ENCODE measurements around the gene HHEX.
"Not testable (repeated sequence)": the region's sequence is repeated elsewhere in the genome, so short reads cannot be mapped to it uniquely, and the experiment has no call there.

The HHEX gene

DNA sequence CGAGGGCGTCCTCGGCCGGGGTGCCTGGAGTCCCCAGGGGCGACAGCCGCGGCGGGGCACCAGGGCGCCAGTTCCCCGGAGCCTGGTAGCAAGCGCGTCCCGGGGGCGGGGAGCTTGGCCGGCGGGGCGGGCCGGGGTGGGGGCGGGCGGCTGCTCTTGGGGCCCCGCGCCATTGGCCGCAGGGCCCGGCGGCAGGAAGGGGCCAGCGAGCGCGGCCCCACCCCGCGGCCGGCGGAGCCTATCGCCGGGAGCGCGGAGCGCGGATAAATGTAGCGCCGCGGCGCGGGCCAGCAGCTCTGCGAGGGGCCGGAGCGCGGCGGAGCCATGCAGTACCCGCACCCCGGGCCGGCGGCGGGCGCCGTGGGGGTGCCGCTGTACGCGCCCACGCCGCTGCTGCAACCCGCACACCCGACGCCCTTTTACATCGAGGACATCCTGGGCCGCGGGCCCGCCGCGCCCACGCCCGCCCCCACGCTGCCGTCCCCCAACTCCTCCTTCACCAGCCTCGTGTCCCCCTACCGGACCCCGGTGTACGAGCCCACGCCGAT lies at the start of gene HHEX:
TSS of gene HHEX (plus strand) at position 293 of the 548 bp plus-strand sequence. CDS start at position 325, 32 bp downstream.
- DNase-seq (ENCODE audit: low spot score), result no peak

DNA sequence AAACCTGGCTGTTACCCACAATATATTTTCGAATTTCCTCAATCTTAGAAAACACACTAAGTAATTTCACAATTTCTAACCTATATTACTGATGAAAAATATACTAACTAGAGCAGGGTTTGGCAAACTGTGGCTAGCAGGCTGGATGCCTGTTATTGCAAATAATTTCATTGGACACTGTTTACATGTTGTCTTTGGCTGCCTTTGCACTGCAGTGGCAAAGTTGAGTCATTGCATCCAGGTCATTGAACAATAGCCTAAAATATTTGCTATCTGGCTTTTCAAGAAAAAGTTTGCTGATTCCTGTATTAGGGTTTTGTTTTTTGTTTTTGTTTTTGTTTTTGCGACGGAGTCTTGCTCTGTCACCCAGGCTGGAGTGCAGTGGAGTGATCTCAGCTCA lies 49.6 kb upstream of the HHEX start:
- no peak for DNase-seq (ENCODE audit: low spot score)

DNA sequence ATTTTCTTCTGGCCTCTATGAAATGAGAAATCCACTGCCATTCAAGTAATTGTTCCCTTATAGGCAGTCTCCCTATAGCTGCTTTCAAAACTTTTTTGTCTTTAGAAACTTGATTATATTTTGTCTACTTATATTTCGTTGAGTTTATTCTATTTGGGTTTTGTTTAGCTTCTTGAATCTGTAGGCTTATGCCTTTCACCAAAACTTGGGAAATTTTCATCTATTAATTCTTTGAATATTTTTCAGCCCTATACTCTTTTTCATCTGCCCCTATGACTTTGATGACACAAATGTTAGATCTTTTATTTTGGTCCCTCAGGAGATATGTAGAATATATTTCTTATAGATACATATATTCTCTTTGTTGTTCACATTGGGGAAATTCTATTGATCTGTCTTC lies 48.3 kb upstream of the HHEX start:
- DNase-seq (ENCODE audit: low spot score), result no peak

DNA sequence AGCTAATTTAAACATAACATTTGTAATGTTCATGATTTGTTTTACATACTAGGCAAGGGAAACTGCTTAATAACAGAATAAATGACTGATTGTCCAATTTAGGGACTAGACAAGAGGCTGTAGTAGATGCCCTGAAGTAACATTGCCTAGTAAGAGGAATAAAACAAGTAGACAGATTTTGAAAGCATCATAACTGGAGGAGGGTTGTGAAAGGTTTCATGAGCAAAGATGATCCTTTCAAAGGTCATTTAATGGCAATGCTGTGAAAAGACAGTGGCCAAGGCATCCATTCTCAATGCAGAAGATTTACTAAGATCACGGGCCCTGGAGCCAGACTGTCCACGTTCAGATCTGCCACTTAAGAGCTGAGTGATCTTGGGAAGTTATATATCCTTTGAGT lies 44.8 kb upstream of the HHEX start:
- no peak for DNase-seq (ENCODE audit: low spot score)

DNA sequence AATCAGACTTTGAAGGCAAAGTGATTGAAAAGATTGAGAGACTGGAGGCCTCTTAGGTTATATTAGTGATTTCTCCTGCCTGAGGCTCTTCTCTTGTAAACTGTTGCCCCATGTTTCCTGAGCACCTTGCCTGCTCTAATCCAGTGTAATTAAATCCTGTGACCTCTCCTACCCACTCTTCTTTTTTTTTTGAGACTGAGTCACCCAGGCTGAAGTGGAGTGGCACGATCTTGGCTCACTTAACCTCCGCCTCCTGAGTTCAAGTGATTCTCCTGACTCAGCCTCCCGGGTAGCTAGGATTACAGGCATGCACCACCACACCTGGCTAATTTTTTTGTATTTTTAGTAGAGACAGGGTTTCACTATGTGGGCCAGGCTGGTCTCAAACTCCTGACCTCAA lies 38.9 kb upstream of the HHEX start:
- DNase-seq (ENCODE audit: low spot score), result not testable (repeated sequence)

DNA sequence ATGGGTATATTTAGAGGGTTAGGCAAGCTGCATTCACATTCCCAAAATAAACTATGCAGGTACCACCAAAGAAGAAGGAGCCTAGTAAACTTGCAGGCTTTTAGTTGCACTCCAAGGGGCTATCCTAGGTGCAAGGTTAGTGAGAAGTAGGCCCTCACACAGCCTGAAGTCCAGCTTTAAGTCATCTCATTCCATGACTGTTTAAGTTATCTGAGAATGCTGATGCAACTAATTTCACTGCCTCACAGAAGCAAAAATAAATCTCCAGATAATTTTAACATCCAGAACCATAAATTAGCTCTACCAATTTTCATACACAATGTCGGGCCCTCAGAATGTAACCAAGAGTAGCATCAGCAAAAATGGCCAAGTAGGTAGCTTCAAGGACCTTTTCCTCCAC lies 34.3 kb upstream of the HHEX start:
- DNase-seq (ENCODE audit: low spot score), result no peak

DNA sequence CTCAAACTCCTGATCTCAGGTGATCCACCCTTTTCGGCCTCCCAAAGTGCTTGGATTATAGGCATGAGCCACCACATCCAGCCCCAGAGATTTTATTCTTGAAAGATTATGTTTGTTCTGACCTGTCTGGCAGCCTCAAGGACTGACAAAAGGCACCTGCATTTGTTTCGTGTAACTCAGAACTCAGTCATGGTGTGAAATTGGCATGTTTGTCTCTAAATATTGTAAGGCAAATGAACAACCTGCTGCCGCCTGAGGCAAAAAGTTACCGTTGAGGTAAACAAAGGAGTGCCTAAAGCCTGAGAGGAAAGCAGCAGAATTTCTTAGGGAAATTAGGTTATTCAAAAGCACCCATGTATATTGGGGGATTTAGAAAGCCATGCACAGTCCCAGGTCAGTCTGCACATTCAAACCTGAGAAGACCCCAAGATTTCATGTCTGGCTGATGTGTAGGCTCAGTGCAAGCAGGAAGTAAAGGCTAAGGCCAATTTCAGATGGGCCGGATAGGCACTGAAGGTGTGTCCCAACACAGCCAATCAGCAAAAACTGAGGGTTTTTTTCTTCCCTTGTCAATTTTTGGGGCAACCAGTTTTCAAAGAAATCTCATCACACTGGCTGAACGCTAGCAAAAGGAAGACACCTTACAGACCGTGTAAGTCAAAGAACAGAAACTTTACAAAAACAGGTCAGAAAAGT lies 33.3 kb upstream of the HHEX start:
- DNase-seq (ENCODE audit: low spot score), result no peak

DNA sequence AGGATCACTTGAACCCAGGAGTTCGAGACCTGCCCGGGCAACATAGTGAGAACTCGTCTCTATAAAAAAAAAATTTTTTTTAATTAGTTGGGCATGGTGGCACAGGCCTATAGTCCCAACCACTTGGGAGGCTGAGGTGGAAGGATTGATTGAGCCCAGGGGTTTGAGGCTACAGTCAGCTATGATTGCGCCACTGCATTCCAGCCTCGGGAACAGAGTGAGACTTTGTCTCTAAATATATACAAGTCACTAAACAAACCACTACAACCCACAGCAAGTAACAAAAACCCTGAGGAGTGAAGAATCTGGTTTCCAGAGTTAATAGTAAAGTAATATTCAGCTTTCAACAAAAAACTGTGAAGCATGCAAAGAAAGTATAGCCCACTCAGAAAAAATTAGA lies 32.7 kb upstream of the HHEX start:
- no peak for DNase-seq (ENCODE audit: low spot score)

DNA sequence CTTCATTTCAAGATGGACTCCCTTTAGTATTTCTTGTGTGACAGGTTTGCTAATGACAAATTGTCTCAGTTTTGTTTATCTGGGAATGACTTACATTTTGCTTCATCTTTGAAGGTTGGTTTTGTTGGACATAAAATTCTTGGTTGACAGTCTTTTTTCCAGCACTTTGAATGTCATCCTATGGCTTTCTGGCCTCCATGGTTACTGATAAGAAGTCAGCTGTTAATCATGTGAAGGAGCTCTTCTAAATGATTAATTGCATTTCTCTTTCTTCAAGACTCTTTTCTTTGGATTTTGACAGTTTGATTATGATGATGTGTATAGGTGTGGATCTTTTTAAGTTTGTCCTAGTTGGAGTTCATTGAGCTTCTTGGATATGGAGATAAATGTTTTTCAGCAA lies 26.9 kb upstream of the HHEX start:
- DNase-seq (ENCODE audit: low spot score), result no peak

DNA sequence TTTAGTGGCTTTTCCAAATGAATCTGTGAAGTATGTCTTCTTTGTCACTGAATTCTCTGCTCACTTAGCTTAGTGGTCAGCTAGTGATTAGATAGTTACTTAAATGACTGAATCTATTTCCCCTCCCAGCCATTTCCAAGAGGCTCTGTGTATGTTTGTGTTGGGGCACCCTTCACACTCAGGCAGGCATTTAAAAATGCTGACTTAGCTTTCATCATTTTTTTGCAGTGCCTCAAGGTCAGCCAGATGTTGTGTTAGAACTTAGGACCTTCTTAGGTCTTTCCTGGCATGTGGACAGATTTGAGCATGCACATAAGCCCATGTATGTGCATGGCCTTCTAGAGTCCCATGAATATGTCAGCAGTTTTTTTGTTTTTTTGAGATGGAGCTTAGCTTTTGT lies 25.4 kb upstream of the HHEX start:
- no peak for DNase-seq (ENCODE audit: low spot score)

DNA sequence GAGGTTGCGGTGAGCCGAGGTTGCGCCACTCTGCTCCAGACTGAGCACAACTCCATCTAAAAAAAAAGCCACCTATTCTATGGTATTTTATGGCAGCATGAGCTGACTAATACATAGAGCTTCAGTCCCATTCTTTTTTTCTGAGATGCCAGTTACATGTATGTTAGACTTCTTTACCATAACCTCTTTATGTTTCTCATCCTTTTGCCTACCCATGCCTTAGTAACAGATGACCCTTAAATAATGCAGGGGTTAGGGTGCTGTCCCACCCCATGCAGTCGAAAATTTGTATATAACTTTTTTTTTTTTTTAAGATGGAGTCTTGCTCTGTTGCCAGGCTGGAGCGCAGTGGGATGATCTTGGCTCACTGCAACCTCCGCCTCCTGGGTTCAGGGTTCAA lies 22.7 kb upstream of the HHEX start:
- no peak for DNase-seq (ENCODE audit: low spot score)

DNA sequence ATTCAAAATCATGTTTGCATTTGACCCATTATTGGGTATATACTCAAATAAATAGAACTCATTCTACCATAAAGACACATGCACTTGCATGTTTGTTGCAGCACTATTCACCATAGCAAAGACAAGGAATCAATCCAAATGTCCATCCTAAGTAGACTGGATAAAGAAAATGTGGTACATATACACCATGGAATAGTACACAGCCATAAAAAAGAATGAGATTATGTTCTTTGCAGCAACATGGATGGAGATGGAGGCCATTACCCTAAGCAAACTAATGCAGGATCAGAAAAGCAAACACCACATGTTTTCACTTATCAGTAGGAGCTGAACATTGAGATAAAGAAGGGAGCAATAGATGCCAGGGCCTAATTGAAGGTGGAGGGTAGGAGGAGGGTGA lies 12.0 kb upstream of the HHEX start:
- DNase-seq (ENCODE audit: low spot score), result no peak

DNA sequence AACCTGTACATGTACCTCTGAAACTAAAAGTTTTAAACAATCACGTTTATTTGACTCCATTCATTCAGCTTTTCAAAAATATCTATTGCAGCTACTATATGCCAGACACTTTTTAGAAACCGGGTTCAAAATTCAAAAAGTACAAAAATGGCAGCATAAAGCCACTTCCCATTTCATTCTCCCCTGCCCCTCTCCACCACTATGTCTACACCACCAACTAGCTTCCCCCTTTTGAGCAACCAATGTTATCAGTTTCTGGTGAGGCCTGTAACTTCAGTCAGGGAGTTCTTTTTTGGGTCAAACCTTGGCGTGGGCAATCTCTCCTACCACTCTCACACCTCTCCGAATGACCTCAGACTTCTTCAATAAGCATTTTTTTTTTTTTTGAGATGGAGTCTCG lies 11.5 kb upstream of the HHEX start:
- no peak for DNase-seq (ENCODE audit: low spot score)

DNA sequence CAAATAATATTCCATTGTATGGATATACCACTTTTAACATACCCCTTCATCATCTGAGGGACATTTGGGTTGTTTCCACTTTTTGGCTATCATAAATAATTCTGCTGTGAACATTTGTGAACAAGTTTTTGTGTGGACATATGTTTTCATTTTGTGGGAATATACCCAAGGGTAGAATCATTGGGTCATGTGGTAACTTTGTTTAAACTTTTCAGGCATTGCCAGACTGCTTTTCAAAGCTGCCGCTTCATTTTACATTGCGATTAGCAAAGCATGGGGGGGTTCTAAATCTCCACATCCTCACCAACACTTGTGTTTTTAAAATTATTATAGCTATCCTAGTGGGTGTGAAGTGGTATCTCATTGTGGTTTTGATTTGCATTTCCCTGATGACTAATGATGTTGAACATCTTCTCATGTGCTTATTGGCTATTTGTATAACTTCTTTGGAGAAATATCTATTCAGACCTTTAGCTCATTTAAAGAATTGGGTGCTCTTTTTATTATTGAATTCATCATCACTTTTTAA lies 8.4 kb upstream of the HHEX start:
- no peak for DNase-seq (ENCODE audit: low spot score)

DNA sequence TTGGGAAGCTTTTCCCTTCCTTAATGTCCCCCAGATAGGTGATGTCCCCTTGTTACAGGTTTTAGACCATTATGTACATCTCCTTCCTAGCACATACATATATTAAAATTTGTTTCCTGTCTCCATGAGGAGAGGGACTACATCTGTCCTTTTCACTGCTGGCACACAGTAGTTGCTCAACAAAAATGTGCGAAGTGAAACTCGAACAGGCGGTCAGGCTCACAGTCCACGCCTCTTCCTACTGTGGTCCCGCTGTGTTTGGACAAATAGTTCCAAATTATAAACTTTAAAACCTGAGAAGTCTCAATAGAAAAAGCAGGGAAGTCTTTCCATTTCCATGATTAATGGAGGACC lies 1.2 kb upstream of the HHEX start:
- no peak for DNase-seq (ENCODE audit: low spot score)

DNA sequence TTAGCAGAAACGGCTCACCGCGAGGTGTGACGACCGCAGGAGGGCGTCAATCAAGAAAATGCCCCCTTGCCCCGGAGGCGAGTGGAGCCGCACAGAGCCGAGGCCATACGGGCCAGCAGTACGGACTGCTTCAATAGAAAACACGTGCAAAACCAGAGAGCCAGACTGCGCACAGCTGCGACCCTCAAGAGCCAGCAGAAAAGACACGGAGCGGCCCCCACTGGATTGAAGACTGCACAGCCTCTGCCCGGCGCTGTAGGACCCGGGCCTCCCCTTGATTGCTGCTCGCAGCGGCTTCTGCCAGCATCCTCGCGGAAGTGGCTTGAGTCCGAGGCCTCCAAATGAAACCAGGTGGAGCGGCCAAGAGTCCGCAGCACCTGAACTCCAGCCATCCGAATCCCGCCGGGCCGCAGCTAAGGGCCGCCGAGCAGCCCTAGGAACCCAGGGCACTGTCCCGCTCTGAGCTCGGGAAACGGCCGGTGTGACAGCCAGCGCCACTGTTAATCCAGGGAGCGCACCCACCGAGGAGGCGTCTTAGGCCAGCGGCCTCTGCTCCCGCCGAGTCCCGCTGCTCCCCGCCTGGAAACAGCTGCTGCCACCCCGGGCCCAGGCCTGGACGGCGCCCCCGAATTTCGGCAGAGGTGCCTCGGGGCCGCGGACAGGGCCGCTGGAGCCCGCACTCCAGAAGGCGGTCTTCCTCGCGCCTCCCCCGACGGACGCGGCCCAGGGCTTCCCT lies 660 bp upstream of the HHEX start:
- DNase-seq (ENCODE audit: low spot score), result no peak

DNA sequence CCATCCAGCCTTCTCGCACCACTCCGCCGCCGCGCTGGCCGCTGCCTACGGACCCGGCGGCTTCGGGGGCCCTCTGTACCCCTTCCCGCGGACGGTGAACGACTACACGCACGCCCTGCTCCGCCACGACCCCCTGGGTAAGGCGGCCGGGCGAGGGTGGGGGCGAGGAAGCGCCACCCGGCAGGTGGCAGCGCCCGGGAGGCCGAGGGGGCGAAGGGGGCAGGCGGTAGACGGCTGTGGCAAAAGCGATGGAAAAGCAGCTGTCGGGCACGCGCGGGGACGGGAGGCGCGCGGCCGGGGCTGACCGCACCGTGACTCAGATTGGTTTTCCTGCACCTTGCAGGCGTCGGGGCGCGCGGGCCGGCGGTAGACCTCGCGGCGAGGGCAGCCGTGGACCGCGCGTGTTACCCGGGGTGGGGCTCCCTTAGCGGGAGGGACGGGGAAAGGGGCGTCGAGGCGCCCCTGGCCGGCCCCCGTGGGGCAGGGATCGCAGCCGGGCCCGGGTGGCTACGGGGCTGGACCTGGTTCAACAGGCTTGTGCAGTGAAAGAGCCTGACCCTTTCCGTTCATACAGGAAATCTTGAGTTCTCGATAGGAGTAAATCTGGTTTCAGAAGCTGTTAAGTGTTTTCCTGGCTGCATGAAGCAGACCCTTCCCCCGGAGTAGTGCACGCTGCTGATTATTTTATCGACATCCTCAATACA lies 608 bp downstream of the HHEX start:
- peak; percentile 61 for DNase-seq (ENCODE audit: low spot score)

DNA sequence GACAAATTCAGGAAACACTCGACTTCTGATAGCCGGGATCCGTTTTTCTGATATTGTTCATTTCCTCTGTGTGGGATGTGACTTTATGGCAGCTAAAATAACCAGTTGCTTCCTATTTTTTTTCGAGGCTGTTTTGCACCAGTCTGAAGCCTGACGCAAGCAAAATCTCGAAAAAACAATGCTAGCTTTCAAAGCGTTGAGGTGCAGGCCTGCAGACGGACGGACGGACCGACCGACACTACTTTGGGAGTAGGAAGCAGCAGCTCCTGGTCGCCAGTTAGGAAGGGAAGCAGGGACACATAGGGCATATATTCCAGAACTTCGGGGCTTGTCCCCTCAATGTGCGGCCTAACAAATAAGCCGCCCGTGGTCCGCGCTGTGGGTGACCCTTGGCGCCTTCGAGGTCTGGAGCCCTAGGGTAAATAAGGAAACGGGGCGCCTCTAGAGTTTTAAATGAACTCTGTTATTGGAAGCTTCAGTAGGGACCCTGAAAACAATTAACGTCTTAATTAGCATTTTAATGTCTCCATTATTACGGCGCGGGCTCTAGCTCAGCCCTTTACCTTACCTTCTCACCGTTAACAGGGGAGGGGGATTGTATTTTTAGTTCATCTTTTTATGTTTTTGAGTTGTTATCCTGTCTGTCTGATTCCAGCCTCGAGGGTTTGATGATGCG lies 1.3 kb downstream of the HHEX start:
- no peak for DNase-seq (ENCODE audit: low spot score)

DNA sequence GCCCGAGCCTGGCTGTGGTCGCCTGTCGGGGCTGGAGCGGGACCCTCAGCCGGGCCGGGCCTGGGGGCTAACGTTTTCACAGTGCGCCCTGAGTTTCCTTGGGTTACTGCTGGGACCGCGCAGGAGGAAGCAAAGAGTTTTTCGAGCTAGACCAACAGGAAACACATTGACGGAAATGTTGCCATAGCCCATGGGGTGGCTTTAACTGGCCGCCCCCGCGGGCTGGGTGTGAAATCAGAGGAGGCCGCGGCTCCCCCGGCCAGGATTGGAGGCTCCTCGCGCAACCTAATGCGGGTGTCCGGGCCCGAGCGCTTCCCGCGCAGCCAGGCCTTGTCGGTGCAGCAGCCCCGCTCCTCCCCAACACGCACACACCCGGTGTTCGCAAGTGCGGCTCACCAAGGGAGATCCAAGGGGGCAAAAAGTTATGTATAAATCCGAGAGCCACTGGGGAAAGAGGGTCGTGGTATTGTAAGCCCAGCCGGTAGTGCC lies 1.9 kb downstream of the HHEX start:
- DNase-seq (ENCODE audit: low spot score), result no peak

DNA sequence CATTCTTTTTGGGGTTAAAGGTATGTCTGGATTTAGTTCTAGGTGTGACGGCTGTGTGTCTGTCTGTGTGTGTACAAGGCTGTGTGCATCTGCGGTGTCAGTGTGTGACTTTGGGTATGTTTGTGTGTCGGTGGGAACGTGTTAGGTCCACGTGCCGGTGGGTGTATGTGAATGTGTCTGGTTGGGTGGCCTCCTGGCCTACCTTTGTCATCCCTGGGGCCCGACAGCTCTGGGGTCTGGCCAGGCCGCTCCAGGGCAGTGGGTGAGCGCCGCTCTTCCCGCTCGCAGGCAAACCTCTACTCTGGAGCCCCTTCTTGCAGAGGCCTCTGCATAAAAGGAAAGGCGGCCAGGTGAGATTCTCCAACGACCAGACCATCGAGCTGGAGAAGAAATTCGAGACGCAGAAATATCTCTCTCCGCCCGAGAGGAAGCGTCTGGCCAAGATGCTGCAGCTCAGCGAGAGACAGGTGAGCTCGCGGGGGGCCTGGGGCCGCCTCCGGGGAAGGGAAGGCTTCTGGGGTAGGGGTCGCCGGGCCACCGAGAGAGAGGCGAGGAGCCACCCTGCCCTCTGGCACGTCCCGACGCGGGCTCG lies 2.4 kb downstream of the HHEX start:
- DNase-seq (ENCODE audit: low spot score), result no peak

DNA sequence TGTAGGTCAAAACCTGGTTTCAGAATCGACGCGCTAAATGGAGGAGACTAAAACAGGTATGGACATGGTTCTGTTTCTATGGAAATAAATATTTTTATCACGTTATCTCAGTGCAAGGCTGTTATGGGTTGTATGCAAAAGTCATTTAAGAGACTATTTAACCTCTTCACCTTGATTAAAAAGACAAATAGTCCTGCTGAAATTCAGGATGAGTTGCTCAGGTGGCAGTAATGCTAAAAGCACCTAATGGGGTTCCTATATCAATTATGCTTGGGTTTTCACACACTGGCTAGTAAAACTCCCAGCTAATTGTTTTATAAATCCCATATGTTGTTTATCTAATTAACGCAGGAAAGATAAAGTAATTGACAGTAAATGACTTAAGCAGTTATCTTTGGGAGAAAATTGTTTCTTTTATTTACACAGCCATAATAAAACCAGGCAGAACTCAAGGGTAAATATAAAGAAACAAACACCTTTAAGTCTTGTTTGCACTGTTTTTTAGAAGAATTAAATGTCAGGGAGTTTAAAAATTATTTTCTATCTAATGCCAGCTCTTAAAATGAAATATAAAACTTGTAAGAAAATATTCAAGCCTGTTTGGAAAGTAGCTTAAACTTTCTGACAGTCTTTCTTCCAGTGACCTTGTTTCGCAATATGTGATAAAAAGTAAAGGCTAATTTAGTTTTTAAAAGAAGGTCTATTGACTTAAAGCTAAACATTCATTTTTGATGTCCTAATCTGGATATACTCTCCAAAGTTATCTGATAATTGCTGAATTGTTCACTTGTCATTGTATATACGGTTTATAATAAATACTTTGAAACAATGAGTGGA lies 3.2 kb downstream of the HHEX start:
- no peak for DNase-seq (ENCODE audit: low spot score)
